ENCODE results near the gene PDGFA.

PDGFA gene

DNA sequence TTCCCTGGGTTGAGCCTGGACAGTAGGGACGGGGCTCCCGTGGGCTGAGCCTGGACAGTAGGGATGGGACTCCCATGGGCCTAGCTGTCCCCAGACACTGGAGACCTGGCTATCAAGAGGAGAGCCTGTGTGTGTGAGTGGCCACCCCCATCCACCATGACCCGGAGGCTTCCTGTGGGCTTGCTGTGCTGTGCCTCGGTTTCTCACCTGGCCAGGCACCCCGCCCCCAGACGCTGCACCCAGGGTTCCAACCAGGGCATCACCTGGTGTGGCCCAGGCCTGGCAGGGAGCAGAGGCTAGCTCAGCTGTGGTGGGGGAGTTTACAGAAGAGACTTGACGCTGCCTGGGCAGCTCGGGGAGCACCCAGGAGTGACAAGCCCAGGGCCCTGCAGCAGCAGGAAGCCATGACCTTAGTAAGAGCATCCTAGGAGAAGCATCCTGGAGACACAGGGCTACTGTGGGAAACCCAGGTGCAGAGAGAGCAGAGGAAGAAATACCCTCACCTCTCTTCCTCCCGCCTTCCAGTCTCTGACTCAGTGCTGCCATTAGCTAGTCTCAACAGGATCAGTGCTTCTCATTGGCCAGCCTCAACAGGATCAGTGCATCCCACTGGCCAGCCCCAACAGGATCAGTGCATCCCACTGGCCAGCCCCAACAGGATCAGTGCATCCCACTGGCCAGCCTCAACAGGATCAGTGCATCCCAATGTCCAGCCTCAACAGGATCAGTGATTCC, 61.0 kb downstream of the PDGFA start:
- no peak for FAIRE-seq

DNA sequence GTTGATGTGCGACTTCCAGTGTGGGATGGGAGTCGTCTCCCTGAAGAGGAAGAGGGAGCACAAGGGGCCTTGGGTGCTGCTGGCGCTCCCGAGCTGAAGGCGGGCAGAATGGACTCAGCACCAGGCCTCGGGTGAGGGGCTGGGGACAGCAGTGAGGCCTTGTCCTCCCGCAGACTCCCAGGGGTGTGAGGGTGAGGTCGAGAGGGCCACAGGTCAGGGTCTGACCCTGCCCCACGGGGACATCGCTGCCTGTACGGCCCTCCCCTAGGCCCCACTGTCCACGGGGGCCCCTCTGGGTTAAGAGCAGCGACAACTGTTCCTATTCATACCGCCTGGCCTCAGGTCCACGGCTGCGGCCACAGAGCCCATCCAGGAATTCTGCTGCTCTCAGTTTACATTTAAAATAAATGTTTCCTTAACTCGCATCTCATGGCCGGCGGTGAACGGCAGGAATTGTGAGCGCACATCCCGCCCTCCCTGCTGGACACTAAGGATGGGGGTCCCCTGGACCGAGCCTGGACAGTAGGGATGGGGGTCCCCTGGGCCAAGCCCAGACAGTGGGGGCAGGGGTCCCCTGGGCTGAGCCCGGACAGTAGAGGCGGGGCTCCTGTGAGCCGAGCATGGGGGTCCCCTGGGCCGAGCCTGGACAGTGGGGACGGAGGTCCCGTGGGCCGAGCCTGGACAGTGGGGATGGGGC, 61.7 kb downstream of the PDGFA start:
- no peak for FAIRE-seq

DNA sequence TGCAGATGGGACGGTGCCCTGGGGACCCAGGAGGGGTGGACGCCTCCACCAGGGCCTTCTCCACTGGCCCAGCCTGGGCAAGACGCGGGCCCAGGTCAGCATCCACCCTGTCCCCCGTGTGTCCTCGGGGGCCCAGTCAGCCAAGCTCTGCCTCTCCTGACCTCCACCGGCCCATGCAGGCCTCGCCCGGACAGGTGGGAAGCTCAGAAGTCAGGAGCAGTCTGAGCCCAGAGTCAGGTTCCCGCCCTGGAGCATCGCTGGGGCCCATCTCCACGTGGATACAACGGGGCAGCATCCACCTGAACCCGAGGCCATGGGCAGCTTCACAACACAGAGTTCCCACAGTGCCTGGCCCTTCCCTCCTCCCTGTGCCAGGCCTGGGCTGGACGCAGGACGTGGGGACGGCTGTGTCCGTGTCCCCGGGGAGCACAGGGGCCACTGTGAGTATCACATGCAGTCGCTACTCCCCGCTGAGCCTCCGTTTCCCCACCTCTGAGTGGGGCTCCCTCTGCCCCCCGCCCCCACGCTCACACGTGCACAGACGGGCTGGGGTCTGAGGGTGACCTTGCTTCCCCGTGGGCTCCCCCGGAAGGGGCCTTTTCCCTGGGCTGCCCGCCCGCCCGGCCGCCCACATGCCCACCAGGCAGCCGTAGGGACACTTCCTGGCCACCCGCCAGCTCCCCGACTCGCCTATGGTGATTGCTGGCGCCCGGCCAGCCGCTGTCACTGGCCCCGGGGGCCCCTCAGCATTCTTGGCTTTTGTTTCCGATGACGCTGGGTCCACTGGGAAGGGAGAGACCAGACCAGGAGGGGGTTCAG, 64.3 kb downstream of the PDGFA start:
- no peak for FAIRE-seq

DNA sequence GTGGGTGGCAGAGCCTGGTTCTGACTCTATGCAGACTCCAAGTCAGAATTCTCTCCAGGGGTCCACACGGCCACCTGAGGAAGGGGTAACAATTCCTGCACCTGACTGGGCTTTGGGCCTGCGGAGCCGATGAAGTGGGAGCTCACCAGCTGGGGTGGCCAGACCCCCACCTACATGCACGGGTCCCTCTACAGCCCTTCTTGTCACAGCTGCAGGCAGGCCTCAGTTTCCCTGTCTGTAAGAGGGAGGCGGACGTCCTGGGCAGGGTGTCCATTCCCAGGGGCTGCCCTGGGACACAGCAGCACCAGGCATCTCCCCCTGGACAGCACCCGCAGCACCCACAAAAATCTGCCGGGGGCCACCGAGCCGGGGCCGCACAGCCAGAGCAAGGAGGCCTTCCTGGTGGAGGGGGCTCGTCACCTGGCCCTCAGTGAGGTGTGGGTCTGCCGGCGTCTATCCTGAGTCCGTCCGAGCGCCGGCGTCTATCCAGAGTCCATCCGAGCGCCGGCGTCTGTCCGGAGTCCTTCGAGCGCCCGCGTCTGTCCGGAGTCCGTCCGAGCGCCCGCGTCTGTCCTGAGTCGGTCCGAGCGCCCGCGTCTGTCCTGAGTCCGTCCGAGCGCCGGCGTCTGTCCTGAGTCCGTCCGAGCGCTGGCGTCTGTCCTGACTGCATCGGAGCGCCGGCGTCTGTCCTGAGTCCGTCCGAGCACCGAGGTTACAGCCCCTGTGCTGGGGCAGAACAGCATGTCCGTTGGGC, 65.1 kb downstream of the PDGFA start:
- FAIRE-seq, result no peak

DNA sequence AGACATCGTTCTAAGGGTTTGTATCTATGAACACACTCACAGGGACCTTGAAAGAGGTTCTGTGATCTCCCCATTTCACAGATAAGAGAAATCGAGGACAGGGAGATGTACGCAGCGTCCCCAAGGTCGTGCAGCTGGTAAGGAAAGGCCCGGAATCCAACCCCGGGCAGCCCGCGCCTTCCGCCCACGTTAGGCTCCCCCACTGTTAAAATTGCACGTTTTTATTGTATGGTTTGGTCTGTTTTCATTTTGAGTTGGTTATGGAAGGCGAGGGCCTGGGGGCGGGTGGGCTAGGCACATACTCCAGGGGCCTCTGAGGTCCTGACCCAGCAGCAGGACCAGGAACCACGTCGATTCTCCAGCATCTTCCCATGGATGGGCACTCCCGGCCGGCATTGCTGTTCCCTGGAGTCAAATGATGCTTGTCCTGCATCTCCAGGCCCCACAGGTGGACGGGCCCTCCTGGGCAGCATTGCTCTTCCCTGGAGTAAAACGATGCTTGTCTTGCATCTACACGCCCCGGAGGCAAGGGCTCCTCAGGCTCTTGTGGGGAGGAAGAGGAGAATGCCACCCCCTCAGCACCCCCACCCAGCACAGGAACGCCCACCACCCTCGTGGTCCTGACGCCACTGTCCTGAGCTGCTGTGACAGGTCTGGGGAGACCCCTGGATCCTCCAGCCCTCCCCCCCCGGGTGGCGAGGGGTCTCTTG, 65.9 kb downstream of the PDGFA start:
- FAIRE-seq, result no peak

DNA sequence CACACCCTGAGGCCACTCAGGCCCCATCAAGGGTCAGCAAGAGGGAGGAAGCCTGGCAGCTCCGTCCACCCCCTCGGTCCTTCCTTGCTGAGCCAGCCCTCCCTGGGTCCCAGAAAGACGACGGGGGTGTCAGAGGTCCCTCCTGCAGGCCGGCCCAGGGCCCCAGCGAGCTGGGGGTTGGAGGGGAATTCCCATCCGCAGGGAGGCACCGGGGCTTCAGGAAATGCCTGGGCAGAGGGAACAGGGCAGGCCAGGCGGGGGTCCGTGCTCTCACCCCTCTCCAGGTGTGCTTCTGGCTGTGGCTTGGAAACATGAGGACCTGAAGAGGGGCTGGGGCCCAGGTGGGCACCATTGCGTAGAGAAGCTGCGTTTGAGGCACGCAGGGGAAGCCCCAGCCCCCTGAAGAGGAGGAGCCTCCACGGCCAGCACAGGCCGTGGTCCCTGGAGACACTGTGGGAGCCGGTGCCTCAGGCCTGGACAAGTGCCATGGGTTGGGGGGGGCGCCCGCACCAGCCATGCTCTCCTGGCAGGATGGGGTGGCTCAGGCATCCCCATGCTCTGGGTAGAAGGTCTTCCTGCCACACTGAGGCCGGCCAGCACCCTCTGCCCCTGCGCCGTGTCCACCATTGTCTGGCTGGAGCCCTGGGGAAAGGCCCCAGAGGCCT, 66.7 kb downstream of the PDGFA start:
- no peak for FAIRE-seq

DNA sequence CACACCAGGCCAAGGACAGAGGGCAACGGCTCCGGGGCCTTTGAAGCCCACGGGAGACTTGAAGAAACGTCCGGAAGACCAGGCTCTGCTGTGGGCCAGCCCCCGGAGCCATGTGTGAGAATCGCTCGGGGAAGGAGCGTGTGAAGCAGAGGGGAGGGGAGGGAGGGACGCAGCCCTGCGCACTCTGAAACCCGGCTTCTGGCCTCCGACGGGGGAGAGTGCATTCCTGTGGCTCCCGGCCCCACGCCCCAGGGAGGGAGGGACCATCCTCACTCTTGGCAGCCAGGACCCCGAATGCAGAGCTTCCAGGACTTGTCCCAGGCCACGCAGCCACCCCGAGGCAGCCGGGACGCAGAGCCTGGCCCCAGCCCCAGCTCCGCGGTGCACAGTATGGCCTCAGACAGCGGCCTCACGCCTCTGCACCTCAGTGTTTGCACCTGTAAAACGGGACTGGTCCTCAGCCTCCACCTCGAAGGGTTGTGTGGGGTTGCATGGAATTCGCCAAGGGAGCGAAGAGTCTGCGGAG, 67.4 kb downstream of the PDGFA start:
- no peak for FAIRE-seq

DNA sequence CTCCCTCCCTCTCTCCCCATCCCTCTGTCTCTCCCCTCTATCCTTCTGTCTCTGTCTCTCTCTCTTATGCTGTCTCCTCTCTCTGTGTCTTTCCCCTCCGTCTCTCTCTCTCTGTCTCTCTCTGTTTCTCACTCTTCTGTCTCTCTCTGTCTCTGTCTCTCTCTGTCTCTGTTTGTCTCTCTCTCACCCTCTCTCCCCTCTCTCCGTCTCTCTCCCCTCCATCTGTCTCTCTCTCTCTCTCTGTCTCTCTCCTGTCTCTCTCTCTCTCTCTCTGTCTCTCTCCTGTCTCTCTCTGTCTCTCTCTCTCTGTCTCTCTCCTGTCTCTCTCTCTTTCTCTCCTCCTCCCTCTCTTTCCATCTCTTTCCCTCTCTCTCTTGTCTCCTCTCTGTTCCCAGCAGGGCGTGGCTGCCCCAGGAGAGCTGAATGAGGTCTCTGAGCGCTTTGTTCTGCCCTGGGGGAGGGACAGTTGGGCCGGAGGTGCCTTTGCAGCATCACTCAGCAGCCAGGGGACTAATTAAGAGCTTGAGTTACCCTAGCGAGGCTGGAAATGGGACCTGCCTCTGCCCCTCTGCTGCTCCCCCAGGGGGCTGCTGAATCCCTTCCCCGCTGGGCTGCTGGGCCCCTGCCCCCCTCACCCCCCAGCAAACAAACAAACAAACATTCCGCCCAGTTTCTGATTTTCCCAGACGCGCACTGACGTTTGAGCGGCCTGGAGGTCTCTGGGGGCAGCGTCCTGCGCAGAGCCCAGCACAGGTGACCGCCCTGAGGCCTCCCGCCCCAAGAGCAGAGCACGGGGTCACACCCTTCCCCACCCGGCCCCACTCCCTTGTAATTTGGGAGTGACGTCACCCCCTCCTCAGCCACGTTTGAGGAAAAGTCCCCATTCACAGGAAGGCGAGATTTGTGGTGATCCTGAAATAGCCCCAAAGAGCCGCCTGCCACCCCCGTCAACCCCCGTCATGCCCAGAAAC, 68.1 kb downstream of the PDGFA start:
- FAIRE-seq, result no peak

DNA sequence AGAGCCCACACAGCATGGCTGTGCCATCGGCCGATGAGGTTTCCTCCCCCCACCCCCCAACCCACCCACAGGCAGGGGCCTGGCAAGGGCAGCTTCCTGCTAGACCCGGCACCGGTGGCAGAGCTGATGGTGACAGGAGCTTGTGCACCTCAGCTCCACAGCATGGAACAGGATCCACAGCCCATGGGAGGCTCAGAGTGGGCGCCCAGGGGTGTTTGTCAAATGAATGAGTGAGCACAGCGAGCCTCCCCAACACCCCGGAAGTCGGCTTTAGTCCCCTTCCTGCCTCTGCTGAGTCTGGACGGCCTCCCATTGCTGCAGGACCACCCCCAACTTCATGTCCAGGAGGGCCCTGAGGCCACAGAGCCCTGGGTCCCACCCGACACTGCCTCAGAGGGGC, 68.9 kb downstream of the PDGFA start:
- FAIRE-seq, result no peak

DNA sequence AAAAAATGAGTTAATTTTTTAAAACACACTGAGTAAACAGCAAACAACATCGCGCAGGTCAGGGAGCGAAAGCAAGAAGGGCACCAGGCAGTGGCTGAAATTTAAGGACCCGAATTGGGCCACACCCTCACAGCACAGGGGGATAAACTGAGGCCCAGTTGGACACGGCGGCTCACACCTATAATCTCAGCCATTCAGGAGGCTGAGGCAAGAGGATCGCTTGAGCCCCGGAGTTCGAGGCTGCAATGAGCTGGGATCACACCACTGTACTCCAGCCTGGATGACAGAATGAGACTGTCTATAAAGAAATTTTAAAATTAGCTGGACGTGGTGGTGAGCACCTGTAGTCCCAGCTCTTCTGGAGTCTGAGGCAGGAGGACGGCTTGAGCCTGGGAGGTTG, 69.6 kb downstream of the PDGFA start:
- no peak for FAIRE-seq

DNA sequence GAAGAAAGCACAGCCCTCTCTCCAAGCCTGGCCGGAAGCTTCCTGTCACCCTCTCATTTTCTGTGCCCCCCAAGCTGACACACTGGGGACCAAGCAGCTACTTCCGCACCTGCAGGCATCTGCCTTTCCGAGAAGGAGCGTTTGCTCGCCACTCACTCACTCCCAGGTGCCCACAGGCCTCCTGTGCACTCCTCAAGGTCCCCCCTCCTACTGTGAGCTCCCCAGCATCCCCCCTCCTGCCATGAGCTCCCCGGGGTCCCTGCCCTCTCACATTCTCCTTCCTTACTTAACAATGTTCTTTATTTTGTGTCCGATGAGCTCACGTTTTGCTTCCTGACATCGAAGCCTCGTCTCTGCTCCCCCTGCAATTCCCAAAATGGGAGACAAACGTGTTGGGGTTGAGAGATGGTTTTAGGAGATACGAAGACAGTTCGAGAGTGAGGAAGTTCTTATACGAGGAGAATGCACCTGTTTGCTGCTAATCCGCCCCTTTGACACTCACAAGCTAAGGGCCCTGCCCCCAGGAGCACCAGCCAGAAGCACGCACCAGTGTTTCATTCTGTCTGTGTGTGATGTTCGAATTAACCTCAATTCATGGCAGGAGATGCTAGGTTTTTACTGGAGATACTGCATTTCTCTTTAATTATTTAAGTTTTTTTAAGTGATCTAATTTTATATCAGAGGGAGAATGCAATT, 70.2 kb downstream of the PDGFA start:
- no peak for FAIRE-seq

DNA sequence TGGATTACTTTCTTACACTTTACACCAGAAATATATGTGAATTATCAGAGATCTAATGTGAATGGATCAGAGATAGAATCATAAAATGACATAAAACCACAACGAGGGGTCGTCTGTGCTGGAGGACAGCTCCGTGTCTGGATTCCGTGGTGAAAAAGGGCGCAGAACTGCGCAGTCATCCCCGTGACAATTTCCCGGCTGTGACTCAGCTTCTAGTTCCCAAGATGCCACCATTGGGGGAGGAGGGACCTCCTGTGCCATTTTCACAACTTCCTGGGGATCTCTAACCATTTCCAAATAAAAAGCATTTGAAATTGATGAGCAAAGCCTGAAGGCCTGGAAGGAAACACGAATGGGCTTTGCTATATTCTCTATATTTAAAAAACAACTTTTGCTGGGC, 72.1 kb downstream of the PDGFA start:
- FAIRE-seq, result no peak
